ENCODE measurements around the gene IL17A.

DNA sequence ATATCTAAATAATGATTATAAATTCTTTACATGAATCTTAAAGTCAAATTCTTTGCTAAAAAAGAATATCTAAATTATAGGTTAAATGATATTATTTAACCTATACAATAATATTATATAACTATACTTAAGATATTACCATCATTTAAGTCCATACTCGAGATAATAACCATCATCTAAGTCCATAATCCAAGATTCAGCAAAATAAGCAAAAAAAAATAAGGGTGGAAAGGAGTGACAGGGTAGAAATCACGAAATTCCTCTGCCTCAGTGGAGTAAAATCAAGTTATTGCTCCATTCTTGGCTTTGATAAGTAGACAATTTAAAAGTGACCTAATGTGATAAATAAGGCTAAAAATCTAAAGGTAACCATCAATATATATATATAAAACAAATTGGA lies 9.7 kb downstream of the IL17A start:
- TF ChIP-seq, protein P1, sequence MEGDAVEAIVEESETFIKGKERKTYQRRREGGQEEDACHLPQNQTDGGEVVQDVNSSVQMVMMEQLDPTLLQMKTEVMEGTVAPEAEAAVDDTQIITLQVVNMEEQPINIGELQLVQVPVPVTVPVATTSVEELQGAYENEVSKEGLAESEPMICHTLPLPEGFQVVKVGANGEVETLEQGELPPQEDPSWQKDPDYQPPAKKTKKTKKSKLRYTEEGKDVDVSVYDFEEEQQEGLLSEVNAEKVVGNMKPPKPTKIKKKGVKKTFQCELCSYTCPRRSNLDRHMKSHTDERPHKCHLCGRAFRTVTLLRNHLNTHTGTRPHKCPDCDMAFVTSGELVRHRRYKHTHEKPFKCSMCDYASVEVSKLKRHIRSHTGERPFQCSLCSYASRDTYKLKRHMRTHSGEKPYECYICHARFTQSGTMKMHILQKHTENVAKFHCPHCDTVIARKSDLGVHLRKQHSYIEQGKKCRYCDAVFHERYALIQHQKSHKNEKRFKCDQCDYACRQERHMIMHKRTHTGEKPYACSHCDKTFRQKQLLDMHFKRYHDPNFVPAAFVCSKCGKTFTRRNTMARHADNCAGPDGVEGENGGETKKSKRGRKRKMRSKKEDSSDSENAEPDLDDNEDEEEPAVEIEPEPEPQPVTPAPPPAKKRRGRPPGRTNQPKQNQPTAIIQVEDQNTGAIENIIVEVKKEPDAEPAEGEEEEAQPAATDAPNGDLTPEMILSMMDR (IDR thresholded peaks at IDR 0.05; ENCODE audit: borderline replicate concordance, extremely low read depth, low read length, poor library complexity, severe bottlenecking) = no peak
- no peak for TF ChIP-seq EZH2 (IDR thresholded peaks at IDR 0.05; ENCODE audit: borderline replicate concordance, low read depth, low read length, severe bottlenecking)
